ENCODE measurements around the gene BIN2.
A peak's percentile ranks its signal among the peaks of the same experiment; 100 is the strongest.

Gene BIN2

DNA sequence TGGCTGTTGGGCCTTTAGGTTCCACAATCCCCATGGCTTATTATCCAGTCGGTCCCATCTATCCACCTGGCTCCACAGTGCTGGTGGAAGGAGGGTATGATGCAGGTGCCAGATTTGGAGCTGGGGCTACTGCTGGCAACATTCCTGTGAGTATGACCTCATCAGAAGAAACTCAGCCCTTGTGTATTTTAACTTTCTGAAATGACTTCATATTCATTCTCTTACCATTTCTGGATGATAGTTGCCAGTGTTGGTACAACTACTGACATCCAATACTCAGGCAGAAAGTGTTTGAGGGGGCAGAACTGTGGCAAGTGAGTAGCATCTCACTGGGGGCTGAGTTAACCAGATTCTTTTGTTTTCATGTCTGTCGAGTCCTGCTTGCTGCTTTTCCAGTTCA, 83.0 kb downstream of the BIN2 start:
- peaks cover 36% of the 10 kb centered on the region for H3K36me3 Mint-ChIP-seq (ENCODE audit: low read depth)

GRCh38 chr12:51238510-51239334, 85.3 kb downstream of the BIN2 start, which contains the start of gene DAZAP2:
DAZAP2 (plus strand) TSS chr12:51238826; CDS start chr12:51238908, 82 bp downstream.
- Mint-ChIP-seq H3K9me3 (no peaks in the 10 kb centered on the region), H3K36me3 (ENCODE audit: low read depth) (peaks cover 29% of the 10 kb centered on the region), H3K27ac (peak within 1 kb of the TSS; percentile 99), H3K27me3 (no peaks in the 10 kb centered on the region), H3K4me3 (peak within 1 kb of the TSS; percentile 96), H3K4me1 (peaks cover 36% of the 10 kb centered on the region)
- DNase-seq = peak; percentile 97
- peak; percentile 94 for ATAC-seq

More for the DNA sequence above, 83.0 kb downstream of the BIN2 start:
- peak overlapping the region; percentile 96 for H3K4me3 Mint-ChIP-seq
- H3K27ac Mint-ChIP-seq = peak overlapping the region; percentile 4
- peaks cover 48% of the 10 kb centered on the region for H3K4me1 Mint-ChIP-seq
- no peaks in the 10 kb centered on the region for H3K9me3 Mint-ChIP-seq
- H3K27me3 Mint-ChIP-seq = no peaks in the 10 kb centered on the region
- DNase-seq = no peak
- no peak for ATAC-seq

GRCh38 chr12:51238037-51238509, 85.9 kb downstream of the BIN2 start:
- H3K27me3 Mint-ChIP-seq = no peaks in the 10 kb centered on the region
- H3K36me3 Mint-ChIP-seq (ENCODE audit: low read depth) = peaks cover 27% of the 10 kb centered on the region
- no peaks in the 10 kb centered on the region for H3K9me3 Mint-ChIP-seq
- peak overlapping the region; percentile 96 for H3K4me3 Mint-ChIP-seq
- peak overlapping the region; percentile 99 for H3K27ac Mint-ChIP-seq
- ATAC-seq (no peak), DNase-seq (no peak)
- peaks cover 34% of the 10 kb centered on the region for H3K4me1 Mint-ChIP-seq

GRCh38 chr12:51234530-51234929, 89.4 kb downstream of the BIN2 start:
- ATAC-seq = no peak
- H3K4me1 Mint-ChIP-seq = peaks cover 8% of the 10 kb centered on the region
- no peaks in the 10 kb centered on the region for H3K27me3 Mint-ChIP-seq
- no peak overlapping the region for H3K4me3 Mint-ChIP-seq
- no peaks in the 10 kb centered on the region for H3K36me3 Mint-ChIP-seq (ENCODE audit: low read depth)
- no peak for DNase-seq
- no peaks in the 10 kb centered on the region for H3K9me3 Mint-ChIP-seq
- no peak overlapping the region for H3K27ac Mint-ChIP-seq

GRCh38 chr12:51232642-51233041, 91.3 kb downstream of the BIN2 start:
- H3K4me3 Mint-ChIP-seq = no peak overlapping the region
- ATAC-seq (no peak), DNase-seq (no peak)
- H3K4me1 Mint-ChIP-seq = no peaks in the 10 kb centered on the region
- no peaks in the 10 kb centered on the region for H3K27me3 Mint-ChIP-seq
- H3K27ac Mint-ChIP-seq = no peak overlapping the region
- no peaks in the 10 kb centered on the region for H3K36me3 Mint-ChIP-seq (ENCODE audit: low read depth)
- H3K9me3 Mint-ChIP-seq = no peaks in the 10 kb centered on the region
